ENCODE data around the gene PCSK2.

Gene PCSK2

DNA sequence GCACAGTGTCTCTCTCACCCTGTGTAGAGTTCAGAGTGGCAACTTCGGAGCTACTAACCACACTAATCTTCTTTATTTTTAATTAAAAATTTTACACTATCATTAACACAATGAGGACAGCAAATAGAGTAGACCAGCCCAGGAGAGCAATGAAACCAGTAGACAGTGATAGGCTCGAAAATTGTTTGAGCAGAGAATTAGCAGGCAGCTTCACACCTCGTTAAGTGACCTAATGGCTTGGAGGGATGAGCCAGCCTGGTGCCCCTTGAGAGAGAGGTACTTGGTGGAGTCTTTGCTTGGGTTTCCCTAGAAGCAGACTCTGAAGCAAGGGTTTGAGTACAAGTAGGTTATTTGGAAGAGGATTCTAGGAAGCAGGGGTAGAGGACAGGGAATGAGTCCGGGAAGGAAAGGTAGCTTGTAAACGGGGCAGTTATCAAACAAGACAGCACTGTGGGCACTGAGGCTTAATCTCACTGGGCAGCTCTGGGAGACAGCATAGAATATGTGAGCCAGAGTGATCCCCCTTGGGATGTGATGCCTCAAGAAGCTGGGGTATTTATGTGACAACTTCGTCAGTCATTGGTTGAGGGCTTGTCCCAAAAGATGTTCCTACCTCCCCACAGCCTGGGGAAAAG is 146.1 kb downstream of the PCSK2 start:
- H3K9me3 ChIP-seq (replicated peaks; ENCODE audit: insufficient read depth, low read length), result no peaks in the 10 kb centered on the region
- no peaks in the 10 kb centered on the region for H3K9me2 ChIP-seq (replicated peaks; ENCODE audit: insufficient read depth, low read length)

DNA sequence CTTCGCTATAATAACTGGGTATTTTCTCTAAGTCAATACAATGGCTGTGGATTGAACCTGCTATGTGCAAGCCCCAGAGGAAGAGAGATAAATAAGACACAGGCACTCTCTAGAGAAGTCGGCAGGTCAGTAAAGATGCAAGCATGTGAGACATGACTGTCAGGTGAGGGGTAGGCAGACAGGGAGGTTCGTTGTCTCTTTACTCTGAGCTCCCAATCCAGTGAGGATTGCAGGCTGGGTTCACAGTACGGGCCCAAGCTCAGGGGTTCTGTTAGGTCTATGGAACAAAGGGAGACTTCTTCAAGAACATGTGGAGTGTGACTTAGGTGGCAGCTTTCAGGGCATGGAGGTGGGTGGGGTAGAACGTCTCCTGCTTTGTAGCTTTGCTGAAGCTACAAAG is 147.2 kb downstream of the PCSK2 start:
- no peak overlapping the region for H3K9ac ChIP-seq (ENCODE audit: low read length)
- no peak overlapping the region for H3K27ac ChIP-seq (ENCODE audit: low read length)
- peaks cover 14% of the 10 kb centered on the region; the same call in 1 of the 2 replicates for H3K4me1 ChIP-seq (ENCODE audit: low read length)
- H3K4me3 ChIP-seq (ENCODE audit: low read length), result no peak overlapping the region
- H3K4me2 ChIP-seq (ENCODE audit: low read depth, low read length), result no peak overlapping the region
- H3K79me2 ChIP-seq (ENCODE audit: low read length), result no peaks in the 10 kb centered on the region
- H3K9me2 ChIP-seq (replicated peaks; ENCODE audit: insufficient read depth, low read length), result no peaks in the 10 kb centered on the region
- H3F3A ChIP-seq (ENCODE audit: insufficient read depth, low read length), result no peaks in the 10 kb centered on the region
- H2AFZ ChIP-seq (ENCODE audit: low read length), result no peak overlapping the region
- no peaks in the 10 kb centered on the region for H3K27me3 ChIP-seq (replicated peaks; ENCODE audit: insufficient read depth, low read length)
- H3K36me3 ChIP-seq (replicated peaks; ENCODE audit: insufficient read depth, low read length), result no peaks in the 10 kb centered on the region
- no peaks in the 10 kb centered on the region for H3K9me3 ChIP-seq (replicated peaks; ENCODE audit: insufficient read depth, low read length)
- DNase-seq, result no peak
- no peaks in the 10 kb centered on the region for H4K20me1 ChIP-seq (ENCODE audit: insufficient read depth, low read length)
- TF ChIP-seq EZH2 (optimal IDR thresholded peaks at IDR 0.05; ENCODE audit: low read depth, low read length) (no peak), EZH2phosphoT487 (IDR thresholded peaks at IDR 0.05; ENCODE audit: low read length) (no peak)
- TF ChIP-seq, protein P1, sequence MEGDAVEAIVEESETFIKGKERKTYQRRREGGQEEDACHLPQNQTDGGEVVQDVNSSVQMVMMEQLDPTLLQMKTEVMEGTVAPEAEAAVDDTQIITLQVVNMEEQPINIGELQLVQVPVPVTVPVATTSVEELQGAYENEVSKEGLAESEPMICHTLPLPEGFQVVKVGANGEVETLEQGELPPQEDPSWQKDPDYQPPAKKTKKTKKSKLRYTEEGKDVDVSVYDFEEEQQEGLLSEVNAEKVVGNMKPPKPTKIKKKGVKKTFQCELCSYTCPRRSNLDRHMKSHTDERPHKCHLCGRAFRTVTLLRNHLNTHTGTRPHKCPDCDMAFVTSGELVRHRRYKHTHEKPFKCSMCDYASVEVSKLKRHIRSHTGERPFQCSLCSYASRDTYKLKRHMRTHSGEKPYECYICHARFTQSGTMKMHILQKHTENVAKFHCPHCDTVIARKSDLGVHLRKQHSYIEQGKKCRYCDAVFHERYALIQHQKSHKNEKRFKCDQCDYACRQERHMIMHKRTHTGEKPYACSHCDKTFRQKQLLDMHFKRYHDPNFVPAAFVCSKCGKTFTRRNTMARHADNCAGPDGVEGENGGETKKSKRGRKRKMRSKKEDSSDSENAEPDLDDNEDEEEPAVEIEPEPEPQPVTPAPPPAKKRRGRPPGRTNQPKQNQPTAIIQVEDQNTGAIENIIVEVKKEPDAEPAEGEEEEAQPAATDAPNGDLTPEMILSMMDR (IDR thresholded peaks at IDR 0.05; ENCODE audit: low read length), result no peak

More for the DNA sequence above, 146.1 kb downstream of the PCSK2 start:
- no peak for DNase-seq
- Histone ChIP-seq H3K9ac (ENCODE audit: low read length) (no peak overlapping the region), H3K27ac (ENCODE audit: low read length) (no peak overlapping the region), H3K4me1 (ENCODE audit: low read length) (peaks cover 8% of the 10 kb centered on the region; the same call in 1 of the 2 replicates), H4K20me1 (ENCODE audit: insufficient read depth, low read length) (no peaks in the 10 kb centered on the region), H3K4me2 (ENCODE audit: low read depth, low read length) (no peak overlapping the region), H3K36me3 (replicated peaks; ENCODE audit: insufficient read depth, low read length) (no peaks in the 10 kb centered on the region), H3K79me2 (ENCODE audit: low read length) (no peaks in the 10 kb centered on the region), H3K27me3 (replicated peaks; ENCODE audit: insufficient read depth, low read length) (no peaks in the 10 kb centered on the region), H3F3A (ENCODE audit: insufficient read depth, low read length) (no peaks in the 10 kb centered on the region), H2AFZ (ENCODE audit: low read length) (no peak overlapping the region), H3K4me3 (ENCODE audit: low read length) (no peak overlapping the region)
- TF ChIP-seq, protein P1 (IDR thresholded peaks at IDR 0.05; ENCODE audit: low read length), result no peak
- TF ChIP-seq EZH2phosphoT487 (IDR thresholded peaks at IDR 0.05; ENCODE audit: low read length), result no peak

DNA sequence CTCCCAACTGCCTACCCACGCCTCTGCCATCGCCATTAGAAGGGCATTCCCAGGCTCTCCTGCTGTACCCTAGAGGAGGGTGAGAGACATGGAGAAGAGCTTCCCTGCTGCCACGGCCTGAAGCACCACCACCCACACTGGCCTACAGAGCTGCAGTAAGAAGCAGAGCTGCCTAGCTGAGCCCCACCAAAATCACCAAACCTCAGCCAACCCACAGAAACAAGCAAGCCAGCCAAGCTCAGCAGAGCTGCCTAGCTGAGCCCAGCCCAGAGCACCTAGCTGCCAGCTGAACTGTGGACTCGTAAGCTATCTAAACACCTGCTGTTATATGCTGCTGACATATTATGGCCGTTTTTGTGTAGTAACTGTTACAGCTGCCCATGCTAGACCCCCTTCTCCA is 149.2 kb downstream of the PCSK2 start:
- peaks cover 14% of the 10 kb centered on the region; the same call in 1 of the 2 replicates for H3K4me1 ChIP-seq (ENCODE audit: low read length)
- H3K27me3 ChIP-seq (replicated peaks; ENCODE audit: insufficient read depth, low read length), result no peaks in the 10 kb centered on the region
- no peaks in the 10 kb centered on the region for H3K79me2 ChIP-seq (ENCODE audit: low read length)
- no peaks in the 10 kb centered on the region for H3K36me3 ChIP-seq (replicated peaks; ENCODE audit: insufficient read depth, low read length)
- DNase-seq, result no peak
- TF ChIP-seq, protein P1 (IDR thresholded peaks at IDR 0.05; ENCODE audit: low read length), result no peak
- TF ChIP-seq EZH2phosphoT487 (IDR thresholded peaks at IDR 0.05; ENCODE audit: low read length), result no peak
- TF ChIP-seq EZH2 (optimal IDR thresholded peaks at IDR 0.05; ENCODE audit: low read depth, low read length), result no peak
- no peaks in the 10 kb centered on the region for H3F3A ChIP-seq (ENCODE audit: insufficient read depth, low read length)
- H4K20me1 ChIP-seq (ENCODE audit: insufficient read depth, low read length), result no peaks in the 10 kb centered on the region
- H3K9me3 ChIP-seq (replicated peaks; ENCODE audit: insufficient read depth, low read length), result no peaks in the 10 kb centered on the region
- H2AFZ ChIP-seq (ENCODE audit: low read length), result no peak overlapping the region
- H3K4me2 ChIP-seq (ENCODE audit: low read depth, low read length), result no peak overlapping the region
- H3K9ac ChIP-seq (ENCODE audit: low read length), result no peak overlapping the region
- no peak overlapping the region for H3K27ac ChIP-seq (ENCODE audit: low read length)
- H3K4me3 ChIP-seq (ENCODE audit: low read length), result no peak overlapping the region
- no peaks in the 10 kb centered on the region for H3K9me2 ChIP-seq (replicated peaks; ENCODE audit: insufficient read depth, low read length)
